Measurements from ENCODE around the gene STAG1. TPM values are rescaled to one million over a fixed set of nuclear protein-coding genes. Genes with fewer than 3 reads are reported as not detected.
A peak's percentile ranks its signal among the peaks of the same experiment; 100 is the strongest.

STAG1 gene
- total RNA-seq, 4 donors from 2014 or later = 32.6 to 44.0 (median 40.5) TPM

GRCh38 chr3:136788154-136788553 lies 36.0 kb upstream of the STAG1 start:
- H3K27ac ChIP-seq (replicated peaks in 1 of 4) = peak overlapping the region in 2 of 4 donors; percentile 60 to 69
- intact Hi-C loops (cut with DNase I) = no loop called here

GRCh38 chr3:136787349-136787748 lies 35.2 kb upstream of the STAG1 start:
- no peaks in the 10 kb centered on the region for H3K36me3 ChIP-seq

More at GRCh38 chr3:136788154-136788553, 36.0 kb upstream of the STAG1 start:
- TF ChIP-seq CTCF (IDR thresholded peaks at IDR 0.05) = no peak
- TF ChIP-seq POLR2A (IDR thresholded peaks at IDR 0.05; ENCODE audit: low read depth) = no peak
- TF ChIP-seq POLR2AphosphoS5 (IDR thresholded peaks at IDR 0.05) = no peak
- TF ChIP-seq EP300 (IDR thresholded peaks at IDR 0.05) = no peak
- DNase-seq (ENCODE audit: extremely low spot score) = no peak
- peaks cover 13 to 32% (median 26%) of the 10 kb centered on the region in 4 donors for H3K4me1 ChIP-seq
- H3K9me3 ChIP-seq = no peaks in the 10 kb centered on the region
- WGBS = 89% methylated on average over 1 of the region's 1 CpG
- no peaks in the 10 kb centered on the region for H3K36me3 ChIP-seq
- no peaks in the 10 kb centered on the region for H3K27me3 ChIP-seq
- H3K4me3 ChIP-seq = no peak overlapping the region

GRCh38 chr3:136783708-136784191 lies 31.6 kb upstream of the STAG1 start:
- no peaks in the 10 kb centered on the region for H3K9me3 ChIP-seq
- DNase-seq (ENCODE audit: extremely low spot score) = no peak
- H3K27me3 ChIP-seq = no peaks in the 10 kb centered on the region
- intact Hi-C loops (cut with DNase I) = no loop called here
- H3K4me3 ChIP-seq = no peak overlapping the region
- 58% methylated on average over 5 of the region's 5 CpGs for whole genome bisulfite sequencing
- no peak overlapping the region for H3K27ac ChIP-seq (replicated peaks in 1 of 4)
- H3K4me1 ChIP-seq = peaks cover 13 to 32% (median 26%) of the 10 kb centered on the region in 4 donors
- TF ChIP-seq EP300 (IDR thresholded peaks at IDR 0.05) (no peak), POLR2A (IDR thresholded peaks at IDR 0.05; ENCODE audit: low read depth) (no peak), CTCF (IDR thresholded peaks at IDR 0.05) (no peak), POLR2AphosphoS5 (IDR thresholded peaks at IDR 0.05) (no peak)
- no peaks in the 10 kb centered on the region for H3K36me3 ChIP-seq

More at GRCh38 chr3:136787349-136787748, 35.2 kb upstream of the STAG1 start:
- Histone ChIP-seq H3K27me3 (no peaks in the 10 kb centered on the region), H3K27ac (replicated peaks in 1 of 4) (peak overlapping the region; percentile 60 to 74 (median 66)), H3K4me3 (peak overlapping the region in 2 of 4 donors; percentile 40 to 50), H3K4me1 (peaks cover 13 to 32% (median 26%) of the 10 kb centered on the region in 4 donors), H3K9me3 (no peaks in the 10 kb centered on the region)
- DNase-seq (ENCODE audit: extremely low spot score) = no peak
- WGBS = 41% methylated on average over 2 of the region's 2 CpGs
- TF ChIP-seq EP300 (IDR thresholded peaks at IDR 0.05) (no peak), POLR2AphosphoS5 (IDR thresholded peaks at IDR 0.05) (peak in 1 of 2 donors; percentile 42)
- intact Hi-C loops (cut with DNase I) = no loop called here

GRCh38 chr3:136780741-136781140 lies 28.6 kb upstream of the STAG1 start:
- TF ChIP-seq CTCF (IDR thresholded peaks at IDR 0.05) (no peak), EP300 (IDR thresholded peaks at IDR 0.05) (no peak), POLR2AphosphoS5 (IDR thresholded peaks at IDR 0.05) (no peak), POLR2A (IDR thresholded peaks at IDR 0.05; ENCODE audit: low read depth) (no peak)
- 77% methylated on average over 4 of the region's 4 CpGs for WGBS
- Histone ChIP-seq H3K36me3 (no peaks in the 10 kb centered on the region), H3K27ac (replicated peaks in 1 of 4) (no peak overlapping the region), H3K4me1 (peaks cover 0 to 8% (median 1%) of the 10 kb centered on the region in 4 donors), H3K4me3 (no peak overlapping the region), H3K27me3 (no peaks in the 10 kb centered on the region), H3K9me3 (no peaks in the 10 kb centered on the region)
- intact Hi-C loops (cut with DNase I) = no loop called here
- no peak for DNase-seq (ENCODE audit: extremely low spot score)

GRCh38 chr3:136778865-136779264 lies 26.7 kb upstream of the STAG1 start:
- Histone ChIP-seq H3K27ac (replicated peaks in 1 of 4) (no peak overlapping the region), H3K27me3 (no peaks in the 10 kb centered on the region), H3K36me3 (no peaks in the 10 kb centered on the region), H3K9me3 (no peaks in the 10 kb centered on the region), H3K4me3 (no peak overlapping the region), H3K4me1 (peaks cover 0 to 5% (median 0%) of the 10 kb centered on the region in 4 donors)
- TF ChIP-seq EP300 (IDR thresholded peaks at IDR 0.05) (no peak), POLR2AphosphoS5 (IDR thresholded peaks at IDR 0.05) (no peak), CTCF (IDR thresholded peaks at IDR 0.05) (no peak), POLR2A (IDR thresholded peaks at IDR 0.05; ENCODE audit: low read depth) (no peak)
- no peak for DNase-seq (ENCODE audit: extremely low spot score)
- intact Hi-C loops (cut with DNase I) = no loop called here
- WGBS = 77% methylated on average over 4 of the region's 4 CpGs

Measured in esophagus muscularis mucosa (tissue), 4 donors.